ENCODE results near the gene PUS1. TPM values are rescaled to one million over a fixed set of nuclear protein-coding genes. Genes with fewer than 3 reads are reported as not detected.
A peak's percentile ranks its signal among the peaks of the same experiment; 100 is the strongest.

The PUS1 gene
- total and polyA plus RNA-seq, 9 of the 15 experiments (the other 6 are each of a cell fraction or from before 2014, with no cell fraction given), result 1.9 to 90.8 (median 30.0) TPM

GRCh38 chr12:131950182-131950913 is 21.3 kb downstream of the PUS1 start (continued):
- no peak for TF ChIP-seq NR2C2 (CRISPR knock-in tag; IDR thresholded peaks at IDR 0.05)
- peak; percentile 6; the same call in 1 of the 2 replicates for TF ChIP-seq NR2C2 (tag; IDR thresholded peaks at IDR 0.05)
- TF ChIP-seq HDAC1 (IDR thresholded peaks at IDR 0.05), result peak in 1 of 2 experiments; percentile 22; a peak in 1 of 4 replicates
- peak; percentile 86 for TF ChIP-seq CHD1 (IDR thresholded peaks at IDR 0.05; ENCODE audit: low read length)
- TF ChIP-seq CBX1 (IDR thresholded peaks at IDR 0.05; ENCODE audit: low read depth), result peak; percentile 13; the same call in 1 of the 2 replicates
- no peak for TF ChIP-seq NKRF (IDR thresholded peaks at IDR 0.05; ENCODE audit: borderline replicate concordance)
- TF ChIP-seq CREM (IDR thresholded peaks at IDR 0.05; ENCODE audit: low read depth), result peak; percentile 51
- TF ChIP-seq E4F1 (CRISPR knock-in tag; IDR thresholded peaks at IDR 0.05; ENCODE audit: borderline replicate concordance), result no peak
- TF ChIP-seq AFF4 (CRISPR knock-in tag; IDR thresholded peaks at IDR 0.05), result peak; percentile 69; the same call in 1 of the 2 replicates
- peak; percentile 57 for TF ChIP-seq FIP1L1 (IDR thresholded peaks at IDR 0.05; ENCODE audit: low read depth, low read length, poor library complexity, severe bottlenecking)
- TF ChIP-seq PHF8 (IDR thresholded peaks at IDR 0.05; ENCODE audit: borderline replicate concordance, low read length), result peak; percentile 9; the same call in 1 of the 2 replicates
- peak; percentile 39; the same call in 1 of the 2 replicates for TF ChIP-seq NR3C1 (CRISPR knock-in tag; IDR thresholded peaks at IDR 0.05)
- peak; percentile 53; the same call in 1 of the 2 replicates for TF ChIP-seq ZFX (CRISPR knock-in tag; IDR thresholded peaks at IDR 0.05)
- peak; percentile 47; the same call in 1 of the 2 replicates for TF ChIP-seq EGR1 (conservative IDR thresholded peaks at IDR 0.05)
- peak; percentile 89 for TF ChIP-seq RBBP5 (IDR thresholded peaks at IDR 0.05; ENCODE audit: borderline replicate concordance, insufficient read depth, low read length, poor library complexity, severe bottlenecking)
- TF ChIP-seq ATF1 (CRISPR knock-in tag; IDR thresholded peaks at IDR 0.05), result no peak
- peak; percentile 15; the same call in 1 of the 2 replicates for TF ChIP-seq ATF1 (tag; IDR thresholded peaks at IDR 0.05)
- TF ChIP-seq ZNF143 (CRISPR knock-in tag; IDR thresholded peaks at IDR 0.05), result no peak
